Activated naive CD4-positive, alpha-beta T cell treated with anti-CD3 and anti-CD28 coated beads for 36 hours (primary cell): Measurements from ENCODE around the gene CCDC74B. TPM values are rescaled to one million over a fixed set of nuclear protein-coding genes. Genes with fewer than 3 reads are reported as not detected.
"Not testable (repeated sequence)": the region's sequence is repeated elsewhere in the genome, so short reads cannot be mapped to it uniquely, and the experiment has no call there.

Experiments
- CTCF ChIA-PET: fragments of 350-600 bp; sonication (Branson Sonifier 250); formaldehyde crosslinking; loops from one replicate; lab custom pipeline; 2021; ENCODE audit warnings: antibody characterized with exemption; lab: Charles Lee
- DNase-seq: peaks from one replicate; pipeline ENCODE4 v3.0.0-alpha.2; 2020
- H3K27ac Mint-ChIP-seq: one replicate; pipeline ENCODE4 v1.8.0; 2021; ENCODE audit warnings: mild to moderate bottlenecking, mixed read lengths
- H3K27me3 Mint-ChIP-seq: one replicate; pipeline ENCODE4 v1.8.0; 2021; ENCODE audit warnings: low read depth, mixed read lengths
- H3K36me3 Mint-ChIP-seq: one replicate; pipeline ENCODE4 v1.8.0; 2021; ENCODE audit warnings: low read depth, mixed read lengths
- H3K4me1 Mint-ChIP-seq: one replicate; pipeline ENCODE4 v1.8.0; 2021; ENCODE audit warnings: low read depth, mixed read lengths
- H3K4me3 Mint-ChIP-seq: one replicate; pipeline ENCODE4 v1.8.0; 2021; ENCODE audit warnings: mild to moderate bottlenecking, moderate library complexity, mixed read lengths
- H3K9me3 Mint-ChIP-seq: one replicate; pipeline ENCODE4 v1.8.0; 2021; ENCODE audit warnings: mixed read lengths
- intact Hi-C: fragments of 100-400 bp; cut with micrococcal nuclease; formaldehyde crosslinking; loops from one replicate; pipeline ENCODE4 v1.15.1; 2023
- total RNA-seq, 2 experiments: library from RNA; stranded (reverse); gene quantifications; one replicate each; pipeline ENCODE4 v1.2.3, GENCODE V29; 2021

The CCDC74B gene
- total RNA-seq, 2 experiments from 2014 or later, result 3.7 to 4.1 TPM

GRCh38 chr2:130162486-130162885 lies 17.6 kb upstream of the CCDC74B start:
- CTCF ChIA-PET, H3K27me3 Mint-ChIP-seq, H3K9me3 Mint-ChIP-seq, H3K4me1 Mint-ChIP-seq, H3K27ac Mint-ChIP-seq, H3K4me3 Mint-ChIP-seq, DNase-seq, intact Hi-C loops: not testable (repeated sequence)
- H3K36me3 Mint-ChIP-seq, result peaks cover 26% of the 10 kb centered on the region

- DNase-seq, H3K27me3 Mint-ChIP-seq, CTCF ChIA-PET, intact Hi-C loops, H3K4me3 Mint-ChIP-seq, H3K27ac Mint-ChIP-seq, H3K4me1 Mint-ChIP-seq, H3K9me3 Mint-ChIP-seq: not testable (repeated sequence)
- peaks cover 18% of the 10 kb centered on the region for H3K36me3 Mint-ChIP-seq
Measured at GRCh38 chr2:130160838-130161705, 16.2 kb upstream of the CCDC74B start.

- H3K27ac Mint-ChIP-seq, result no peak overlapping the region
Measured at GRCh38 chr2:130160131-130160530, 15.2 kb upstream of the CCDC74B start.

GRCh38 chr2:130159376-130159775 lies 14.5 kb upstream of the CCDC74B start:
- DNase-seq, CTCF ChIA-PET, H3K4me3 Mint-ChIP-seq, H3K9me3 Mint-ChIP-seq, H3K36me3 Mint-ChIP-seq, H3K27ac Mint-ChIP-seq, H3K27me3 Mint-ChIP-seq, H3K4me1 Mint-ChIP-seq: not testable (repeated sequence)
- intact Hi-C loops, result loop anchor here (10.0 kb wide), 1 partner anchor 175 kb away; no protein-coding TSS in a partner anchor

More at GRCh38 chr2:130160131-130160530, 15.2 kb upstream of the CCDC74B start:
- CTCF ChIA-PET, result no interaction called here
- H3K36me3 Mint-ChIP-seq, result peaks cover 14% of the 10 kb centered on the region
- H3K4me3 Mint-ChIP-seq, result no peak overlapping the region
- no peaks in the 10 kb centered on the region for H3K27me3 Mint-ChIP-seq
- no peaks in the 10 kb centered on the region for H3K9me3 Mint-ChIP-seq
- no peak for DNase-seq
- H3K4me1 Mint-ChIP-seq, result no peaks in the 10 kb centered on the region
- intact Hi-C loops, result no loop called here

- intact Hi-C loops, result loop anchor here (10.0 kb wide), 1 partner anchor 176 kb away; no protein-coding TSS in a partner anchor
- Mint-ChIP-seq H3K4me3 (no peak overlapping the region), H3K27me3 (no peaks in the 10 kb centered on the region), H3K4me1 (no peaks in the 10 kb centered on the region), H3K27ac (no peak overlapping the region), H3K9me3 (no peaks in the 10 kb centered on the region), H3K36me3 (peaks cover 11% of the 10 kb centered on the region)
- DNase-seq, result no peak
- CTCF ChIA-PET, result no interaction called here
Measured at GRCh38 chr2:130158631-130159030, 13.7 kb upstream of the CCDC74B start.

GRCh38 chr2:130157825-130158514 lies 13.1 kb upstream of the CCDC74B start:
- H3K4me3 Mint-ChIP-seq, H3K4me1 Mint-ChIP-seq, DNase-seq, H3K9me3 Mint-ChIP-seq, H3K27me3 Mint-ChIP-seq, H3K27ac Mint-ChIP-seq, CTCF ChIA-PET: not testable (repeated sequence)
- intact Hi-C loops, result loop anchor here (10.0 kb wide), 1 partner anchor 177 kb away; no protein-coding TSS in a partner anchor
- peaks cover 12% of the 10 kb centered on the region for H3K36me3 Mint-ChIP-seq

GRCh38 chr2:130157354-130157753 lies 12.4 kb upstream of the CCDC74B start:
- CTCF ChIA-PET, H3K27ac Mint-ChIP-seq, H3K4me3 Mint-ChIP-seq, DNase-seq, H3K27me3 Mint-ChIP-seq, H3K9me3 Mint-ChIP-seq, H3K4me1 Mint-ChIP-seq: not testable (repeated sequence)
- intact Hi-C loops, result loop anchor here (10.0 kb wide), 1 partner anchor 177 kb away; no protein-coding TSS in a partner anchor
- peaks cover 14% of the 10 kb centered on the region for H3K36me3 Mint-ChIP-seq

- H3K4me1 Mint-ChIP-seq, result no peaks in the 10 kb centered on the region
- intact Hi-C loops, result loop anchor here (10.0 kb wide), 1 partner anchor 178 kb away; no protein-coding TSS in a partner anchor
- H3K27me3 Mint-ChIP-seq, result no peaks in the 10 kb centered on the region
- H3K36me3 Mint-ChIP-seq, result peaks cover 14% of the 10 kb centered on the region
- H3K9me3 Mint-ChIP-seq, result no peaks in the 10 kb centered on the region
- no peak for DNase-seq
- CTCF ChIA-PET, result no interaction called here
- H3K4me3 Mint-ChIP-seq, result no peak overlapping the region
- H3K27ac Mint-ChIP-seq, result no peak overlapping the region
Measured at GRCh38 chr2:130156624-130157004, 11.7 kb upstream of the CCDC74B start.

GRCh38 chr2:130155956-130156623 lies 11.2 kb upstream of the CCDC74B start:
- CTCF ChIA-PET, H3K4me1 Mint-ChIP-seq, H3K27ac Mint-ChIP-seq, H3K4me3 Mint-ChIP-seq, DNase-seq, H3K9me3 Mint-ChIP-seq, H3K27me3 Mint-ChIP-seq: not testable (repeated sequence)
- intact Hi-C loops, result loop anchor here (10.0 kb wide), 1 partner anchor 179 kb away; no protein-coding TSS in a partner anchor
- H3K36me3 Mint-ChIP-seq, result peaks cover 14% of the 10 kb centered on the region

GRCh38 chr2:130154773-130155765 lies 10.2 kb upstream of the CCDC74B start:
- H3K9me3 Mint-ChIP-seq, result no peaks in the 10 kb centered on the region
- H3K27ac Mint-ChIP-seq, result no peak overlapping the region
- DNase-seq, result no peak
- no peaks in the 10 kb centered on the region for H3K4me1 Mint-ChIP-seq
- CTCF ChIA-PET, result no interaction called here
- no peaks in the 10 kb centered on the region for H3K27me3 Mint-ChIP-seq
- intact Hi-C loops, result loop anchor here (10.0 kb wide), 1 partner anchor 180 kb away; no protein-coding TSS in a partner anchor
- no peak overlapping the region for H3K4me3 Mint-ChIP-seq
- H3K36me3 Mint-ChIP-seq, result peaks cover 13% of the 10 kb centered on the region

- H3K4me3 Mint-ChIP-seq, H3K4me1 Mint-ChIP-seq, CTCF ChIA-PET, H3K9me3 Mint-ChIP-seq, DNase-seq, H3K27me3 Mint-ChIP-seq, H3K27ac Mint-ChIP-seq: not testable (repeated sequence)
- intact Hi-C loops, result loop anchor here (10.0 kb wide), 1 partner anchor 180 kb away; no protein-coding TSS in a partner anchor
- H3K36me3 Mint-ChIP-seq, result peaks cover 13% of the 10 kb centered on the region
Measured at GRCh38 chr2:130154423-130154770, 9.5 kb upstream of the CCDC74B start.
